ENCODE data around the gene DPEP2NB.
"Not testable (repeated sequence)": the region's sequence is repeated elsewhere in the genome, so short reads cannot be mapped to it uniquely, and the experiment has no call there.

DPEP2NB gene

GRCh38 chr16:68021490-68021889 is 5.8 kb upstream of the DPEP2NB start:
- DNase-seq (ENCODE audit: extremely low spot score, insufficient read length, low read depth) = no peak
- no peak for FAIRE-seq

DNA sequence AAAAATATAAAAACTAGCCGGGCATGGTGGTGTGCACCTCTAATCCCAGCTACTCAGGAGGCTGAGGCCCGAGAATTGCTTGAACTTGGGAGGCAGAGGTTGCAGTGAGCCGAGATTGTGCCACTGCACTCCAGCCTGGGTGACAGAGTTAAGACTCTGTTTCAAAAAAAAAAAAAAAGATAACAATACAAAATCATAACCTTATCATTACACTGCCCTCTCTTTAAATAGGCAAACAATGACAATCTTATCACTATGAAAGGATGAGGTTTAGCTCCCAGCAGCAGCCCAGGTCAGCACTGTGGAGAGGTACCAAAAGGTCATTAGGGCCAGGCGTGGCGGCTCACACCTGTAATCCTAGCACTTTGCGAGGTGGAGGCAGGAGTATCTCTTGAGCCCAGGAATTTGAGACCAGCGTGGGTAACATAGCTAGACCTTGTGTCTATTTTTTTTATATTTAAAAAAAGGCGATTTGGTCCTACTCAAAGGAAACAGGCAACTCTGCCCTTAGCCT is 3.5 kb upstream of the DPEP2NB start:
- DNase-seq (ENCODE audit: extremely low spot score, insufficient read length, low read depth) (no peak), FAIRE-seq (no peak)

DNA sequence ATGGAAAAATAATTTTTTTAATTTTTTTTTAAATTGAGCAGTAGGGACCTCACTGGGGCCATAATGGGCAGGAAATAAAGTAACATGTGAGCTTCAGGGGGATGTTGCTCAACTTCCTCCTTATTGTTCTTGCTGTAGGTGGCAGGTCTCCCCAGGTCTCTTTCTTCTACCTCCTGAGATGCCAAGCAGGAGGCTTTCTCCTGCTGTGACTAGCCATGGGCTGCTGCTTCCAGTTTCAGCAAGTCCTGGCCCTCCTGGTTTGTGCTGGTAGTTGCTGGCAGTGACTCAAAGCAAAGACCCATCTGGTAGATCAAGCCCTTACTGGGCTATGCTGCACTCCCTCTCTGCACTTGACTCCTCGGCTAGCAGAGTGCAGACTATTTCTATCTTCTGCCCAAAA is 2.3 kb downstream of the DPEP2NB start:
- FAIRE-seq = no peak
- no peak for DNase-seq (ENCODE audit: extremely low spot score, insufficient read length, low read depth)

DNA sequence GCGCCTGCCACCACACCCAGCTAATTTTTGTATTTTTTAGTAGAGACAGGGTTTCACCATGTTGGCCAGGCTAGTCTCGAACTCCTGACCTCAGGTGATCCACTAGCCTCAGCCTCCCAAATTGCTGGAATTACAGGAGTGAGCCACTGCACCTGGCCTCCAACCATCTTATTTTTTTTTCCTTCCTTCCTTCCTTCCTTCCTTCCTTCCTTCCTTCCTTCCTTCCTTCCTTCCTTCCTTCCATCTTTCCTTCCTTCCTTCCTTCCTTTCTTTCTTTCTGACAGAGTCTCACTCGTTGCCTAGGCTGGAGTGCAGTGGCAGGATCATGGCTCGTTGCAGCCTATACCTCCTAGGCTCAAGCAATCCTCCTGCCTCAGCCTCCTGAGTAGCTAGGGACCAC is 5.8 kb downstream of the DPEP2NB start:
- DNase-seq (ENCODE audit: extremely low spot score, insufficient read length, low read depth); FAIRE-seq: not testable (repeated sequence)

DNA sequence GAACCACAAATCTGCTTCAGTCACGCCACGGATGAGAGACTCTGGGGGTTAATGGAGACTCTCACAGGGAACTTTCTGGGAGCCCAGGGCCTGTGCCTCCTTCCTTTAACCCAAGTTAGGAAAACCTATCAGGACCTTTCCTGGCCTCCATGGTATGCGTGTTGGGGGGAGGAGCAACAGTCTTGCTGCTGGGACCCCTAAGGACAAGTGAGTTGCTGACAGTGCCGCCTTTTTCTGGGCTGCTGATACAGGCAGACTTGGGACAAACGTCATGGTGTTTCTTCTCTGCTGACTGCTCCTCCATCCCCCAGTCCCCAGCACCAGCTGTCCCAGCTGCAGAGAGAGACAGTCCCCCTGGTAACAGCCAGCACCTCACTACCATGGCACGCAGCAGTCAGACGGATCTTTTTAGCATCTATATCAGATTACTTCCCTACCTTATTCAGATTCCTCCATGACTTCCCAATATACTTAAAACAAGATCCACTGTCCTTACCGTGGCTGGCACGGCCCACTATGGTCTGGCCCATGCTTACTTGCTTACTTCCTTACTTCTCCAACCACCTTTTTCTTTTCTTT is 6.5 kb downstream of the DPEP2NB start:
- FAIRE-seq = no peak
- DNase-seq (ENCODE audit: extremely low spot score, insufficient read length, low read depth) = no peak

GRCh38 chr16:68005786-68006286 is 9.9 kb downstream of the DPEP2NB start:
- DNase-seq (ENCODE audit: extremely low spot score, insufficient read length, low read depth) = no peak
- FAIRE-seq = no peak

- no peak for DNase-seq (ENCODE audit: extremely low spot score, insufficient read length, low read depth)
- FAIRE-seq = no peak
Observed at GRCh38 chr16:68005211-68005610, 10.5 kb downstream of the DPEP2NB start.

DNA sequence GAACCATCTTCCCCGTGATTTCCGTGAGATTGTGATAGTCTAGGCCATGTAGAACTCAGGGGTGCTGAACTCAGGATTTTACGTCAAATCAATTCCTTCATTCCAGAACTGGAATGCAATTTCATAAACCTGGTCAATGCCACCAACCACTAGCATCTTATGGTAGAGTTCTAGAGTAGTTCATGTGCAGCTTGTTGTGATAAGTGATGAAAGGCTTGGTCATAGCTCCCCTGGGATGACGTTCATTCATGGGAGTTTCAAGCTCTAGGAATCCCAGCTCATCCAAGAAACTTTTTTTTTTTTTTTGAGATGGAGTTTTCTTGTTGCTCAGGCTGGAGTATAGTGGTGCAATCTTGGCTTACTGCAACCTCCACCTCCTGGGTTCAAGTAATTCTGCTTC is 12.7 kb downstream of the DPEP2NB start:
- DNase-seq (ENCODE audit: extremely low spot score, insufficient read length, low read depth) (no peak), FAIRE-seq (no peak)

DNA sequence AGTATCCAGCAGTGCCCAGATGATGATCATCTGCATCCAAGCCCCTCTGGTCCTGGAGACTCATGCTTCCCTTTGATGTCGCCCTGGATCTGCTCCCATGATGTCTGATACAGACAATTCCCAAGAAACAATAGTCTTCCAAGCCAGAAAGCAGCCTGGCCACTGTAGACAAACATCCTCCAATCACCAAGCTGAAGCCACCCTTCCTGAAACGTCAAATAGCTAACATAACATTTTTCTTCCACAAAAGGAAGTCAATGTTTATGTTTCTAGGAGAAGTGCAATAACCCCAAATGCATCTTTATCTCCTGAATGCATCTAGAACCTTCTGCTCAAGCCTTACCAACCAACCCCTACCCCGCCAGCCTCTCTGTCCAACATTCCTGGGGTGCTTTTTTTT is 15.3 kb downstream of the DPEP2NB start:
- DNase-seq (ENCODE audit: extremely low spot score, insufficient read length, low read depth) = no peak
- FAIRE-seq = no peak

GRCh38 chr16:67999985-68000384 is 15.7 kb downstream of the DPEP2NB start:
- FAIRE-seq (no peak), DNase-seq (ENCODE audit: extremely low spot score, insufficient read length, low read depth) (no peak)

DNA sequence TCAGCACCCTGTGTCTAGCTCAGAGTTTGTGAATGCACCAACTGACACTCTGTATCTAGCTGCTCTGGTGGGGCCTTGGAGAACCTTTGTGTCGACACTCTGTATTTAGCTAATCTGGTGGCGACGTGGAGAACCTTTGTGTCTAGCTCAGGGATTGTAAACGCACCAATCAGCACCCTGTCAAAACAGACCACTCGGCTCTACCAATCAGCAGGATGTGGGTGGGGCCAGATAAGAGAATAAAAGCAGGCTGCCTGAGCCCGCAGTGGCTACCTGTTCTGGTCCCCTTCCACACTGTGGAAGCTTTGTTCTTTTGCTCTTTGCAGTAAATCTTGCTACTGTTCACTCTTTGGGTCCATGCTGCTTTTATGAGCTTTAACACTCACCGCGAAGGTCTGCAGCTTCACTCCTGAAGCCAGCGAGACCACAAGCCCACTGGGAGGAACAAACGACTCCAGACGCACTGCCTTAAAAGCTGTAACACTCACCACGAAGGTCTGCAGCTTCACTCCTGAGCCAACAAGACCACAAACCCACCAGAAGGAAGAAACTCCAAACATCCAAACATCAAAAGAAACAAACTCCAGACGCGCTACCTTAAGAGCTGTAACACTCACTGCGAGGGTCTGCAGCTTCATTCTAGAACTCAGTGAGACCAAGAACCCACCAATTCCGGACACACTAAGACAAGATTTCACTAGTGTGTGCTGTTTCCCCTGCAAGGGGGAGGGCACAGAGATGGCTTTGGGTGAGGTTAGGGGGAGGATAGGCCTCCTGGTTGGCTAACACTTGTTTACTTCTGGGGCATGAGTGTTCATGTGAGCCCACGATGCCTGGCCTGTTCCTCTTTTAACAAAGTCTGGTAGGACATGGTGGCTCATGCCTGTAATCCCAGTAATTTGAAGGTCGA is 16.7 kb downstream of the DPEP2NB start, which contains the start of gene DPEP2:
Gene DPEP2 (minus strand): TSS at position 706 of the 910 bp plus-strand sequence. CDS start 6,272 bp downstream, outside the sequence.
- not testable (repeated sequence) for FAIRE-seq

DNA sequence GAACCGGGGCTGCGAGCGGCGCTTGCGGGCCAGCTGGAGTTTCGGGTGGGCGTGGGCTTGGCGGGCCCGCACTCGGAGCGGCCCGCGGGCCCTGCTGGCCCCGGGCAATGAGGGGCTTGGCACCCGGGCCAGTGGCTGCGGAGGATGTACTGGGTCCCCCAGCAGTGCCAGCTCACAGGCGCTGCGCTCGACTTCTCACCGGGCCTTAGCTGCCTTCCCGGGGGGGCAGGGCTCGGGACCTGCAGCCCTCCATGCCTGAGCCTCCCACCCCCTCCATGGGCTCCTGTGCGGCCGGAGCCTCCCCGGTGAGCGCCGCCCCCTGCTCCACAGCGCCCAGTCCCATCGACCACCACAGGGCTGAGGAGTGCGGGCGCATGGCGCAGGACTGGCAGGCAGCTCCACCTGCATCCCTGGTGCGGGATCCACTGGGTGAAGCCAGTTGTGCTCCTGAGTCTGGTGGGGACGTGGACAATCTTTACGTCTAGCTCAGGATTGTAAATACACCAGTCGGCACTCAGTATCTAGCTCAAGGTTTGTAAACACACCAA is 17.4 kb downstream of the DPEP2NB start:
- DNase-seq (ENCODE audit: extremely low spot score, insufficient read length, low read depth); FAIRE-seq: not testable (repeated sequence)

More for the DNA sequence above, 16.7 kb downstream of the DPEP2NB start, which contains the start of gene DPEP2:
- not testable (repeated sequence) for DNase-seq (ENCODE audit: extremely low spot score, insufficient read length, low read depth)

- FAIRE-seq (no peak), DNase-seq (ENCODE audit: extremely low spot score, insufficient read length, low read depth) (no peak)
Observed at GRCh38 chr16:67996666-67997065, 19.0 kb downstream of the DPEP2NB start.

DNA sequence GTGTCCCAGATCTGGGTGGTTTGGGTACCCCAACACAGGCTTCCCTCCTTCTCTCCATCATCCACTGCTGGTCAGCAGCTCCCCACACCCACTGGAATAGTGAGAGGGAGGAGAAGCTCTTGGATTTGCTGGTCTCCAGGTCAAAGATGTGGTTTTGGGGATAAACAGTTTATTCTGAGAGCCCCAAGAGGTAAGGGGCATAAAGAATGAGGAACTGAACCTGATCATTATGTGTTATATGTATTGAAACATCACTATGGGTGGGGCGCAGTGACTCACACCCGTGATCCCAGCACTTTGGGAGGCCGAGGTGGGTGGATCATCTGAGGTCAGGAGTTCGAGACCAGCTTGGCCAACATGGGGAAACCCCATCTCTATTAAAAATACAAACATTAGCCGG is 20.3 kb downstream of the DPEP2NB start:
- no peak for DNase-seq (ENCODE audit: extremely low spot score, insufficient read length, low read depth)
- no peak for FAIRE-seq

GRCh38 chr16:67994040-67994408 is 21.7 kb downstream of the DPEP2NB start:
- DNase-seq (ENCODE audit: extremely low spot score, insufficient read length, low read depth); FAIRE-seq: not testable (repeated sequence)

- DNase-seq (ENCODE audit: extremely low spot score, insufficient read length, low read depth) (peak; percentile 77), FAIRE-seq (peak; percentile 75)
Observed at GRCh38 chr16:67993207-67994039, 22.3 kb downstream of the DPEP2NB start.

DNA sequence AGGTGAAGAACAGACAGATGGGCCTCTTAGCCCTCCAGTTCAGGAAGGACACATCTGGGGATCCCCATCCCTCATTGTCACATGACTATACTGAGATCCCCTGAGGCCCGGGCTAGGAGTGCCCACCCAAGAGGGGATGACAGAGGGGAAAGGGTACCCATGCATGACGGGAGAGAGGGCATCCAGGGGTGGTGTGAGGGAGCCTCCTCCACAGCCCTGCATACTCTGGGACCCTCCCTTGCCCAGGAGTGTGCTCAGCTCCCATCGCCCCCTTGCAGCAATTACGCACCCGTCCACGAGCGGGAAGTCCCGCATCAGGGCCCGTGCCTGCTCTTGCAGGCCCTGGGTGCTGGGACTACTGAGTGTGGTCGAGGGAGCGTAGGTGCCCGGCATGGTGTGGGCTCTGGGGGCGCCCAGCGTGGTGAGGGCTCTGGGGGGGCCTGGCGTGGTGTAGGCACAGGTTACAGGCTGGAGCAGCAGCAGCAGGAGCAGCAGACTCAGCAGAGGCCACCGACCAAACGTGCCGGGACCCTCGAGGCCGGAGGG is 23.0 kb downstream of the DPEP2NB start:
- FAIRE-seq (no peak), DNase-seq (ENCODE audit: extremely low spot score, insufficient read length, low read depth) (no peak)

GRCh38 chr16:67990018-67990386 is 25.7 kb downstream of the DPEP2NB start:
- FAIRE-seq (no peak), DNase-seq (ENCODE audit: extremely low spot score, insufficient read length, low read depth) (no peak)

- DNase-seq (ENCODE audit: extremely low spot score, insufficient read length, low read depth) = no peak
- peak; percentile 58 for FAIRE-seq
Observed at GRCh38 chr16:67989322-67990017, 26.2 kb downstream of the DPEP2NB start.
